GM23338 (cell line): Measurements from ENCODE around the gene FDXACB1. TPM values are rescaled to one million over a fixed set of nuclear protein-coding genes. Genes with fewer than 3 reads are reported as not detected.

Source experiments
- ATAC-seq: fragments of 200-7000 bp; cut with Tn5 transposase; 3 replicates; pipeline ENCODE4 v1.9.1; 2020
- DNase-seq: peaks from one replicate; pipeline ENCODE4 v3.0.0-alpha.2; 2015; ENCODE audit warnings: low spot score
- H2AFZ ChIP-seq: fragments of 200-600 bp; sonication (generic); 2 replicates; pipeline ENCODE4 v1.8.0; 2016; ENCODE audit warnings: antibody characterized with exemption, mild to moderate bottlenecking, moderate library complexity
- H3F3A ChIP-seq: fragments of 200-600 bp; sonication (generic); replicated peaks from 2 replicates; pipeline ENCODE4 v1.8.0; 2017; ENCODE audit warnings: antibody characterized with exemption, mixed run types, low read depth
- H3K27ac ChIP-seq: fragments of 200-600 bp; sonication (generic); 2 replicates; pipeline ENCODE4 v1.6.1; 2016; ENCODE audit warnings: low read depth
- H3K27me3 ChIP-seq: fragments of 200-600 bp; sonication (generic); 2 replicates; pipeline ENCODE4 v1.8.0; 2016; ENCODE audit warnings: mild to moderate bottlenecking, mixed run types, moderate library complexity; ENCODE audit not compliant: insufficient read depth
- H3K36me3 ChIP-seq: fragments of 200-600 bp; sonication (generic); 2 replicates; pipeline ENCODE4 v1.8.0; 2016; ENCODE audit warnings: mild to moderate bottlenecking; ENCODE audit not compliant: insufficient read depth
- H3K4me1 ChIP-seq: fragments of 200-600 bp; sonication (generic); 2 replicates; pipeline ENCODE4 v1.8.0; 2016; ENCODE audit warnings: mild to moderate bottlenecking, moderate library complexity; ENCODE audit not compliant: insufficient read depth
- H3K4me2 ChIP-seq: fragments of 200-600 bp; sonication (generic); 2 replicates; pipeline ENCODE4 v1.7.1; 2017; ENCODE audit warnings: mixed run types
- H3K4me3 ChIP-seq: fragments of 200-600 bp; sonication (generic); 2 replicates; pipeline ENCODE4 v1.6.1; 2016; ENCODE audit warnings: mixed run types
- H3K79me2 ChIP-seq: fragments of 200-600 bp; sonication (generic); replicated peaks from 2 replicates; pipeline ENCODE4 v1.8.0; 2017; ENCODE audit warnings: mild to moderate bottlenecking; ENCODE audit not compliant: insufficient read depth
- H3K9me2 ChIP-seq: fragments of 200-600 bp; sonication (generic); 2 replicates; pipeline ENCODE4 v1.8.0; 2017; ENCODE audit not compliant: insufficient read depth
- H4K20me1 ChIP-seq: fragments of 200-600 bp; sonication (generic); replicated peaks from 2 replicates; pipeline ENCODE4 v1.8.0; 2017; ENCODE audit warnings: mild to moderate bottlenecking; ENCODE audit not compliant: insufficient read depth
- H3K27ac Mint-ChIP-seq: 2 replicates; pipeline ENCODE4 v1.8.0; 2020; ENCODE audit warnings: inconsistent platforms, mild to moderate bottlenecking, moderate library complexity, mixed read lengths
- H3K27me3 Mint-ChIP-seq: 3 replicates; pipeline ENCODE4 v1.8.0; 2022; ENCODE audit warnings: low read depth, mild to moderate bottlenecking, moderate library complexity, mixed read lengths, inconsistent platforms; ENCODE audit not compliant: insufficient read depth, poor library complexity
- H3K36me3 Mint-ChIP-seq: 3 replicates; pipeline ENCODE4 v1.8.0; 2021; ENCODE audit warnings: low read depth, mild to moderate bottlenecking, inconsistent platforms, moderate library complexity, mixed read lengths
- H3K4me1 Mint-ChIP-seq: 3 replicates; pipeline ENCODE4 v1.8.0; 2020; ENCODE audit warnings: mild to moderate bottlenecking, inconsistent platforms, mixed read lengths
- H3K4me3 Mint-ChIP-seq: 3 replicates; pipeline ENCODE4 v1.8.0; 2021; ENCODE audit warnings: moderate library complexity, mild to moderate bottlenecking, inconsistent platforms, mixed read lengths
- H3K9me3 Mint-ChIP-seq: 3 replicates; pipeline ENCODE4 v1.8.0; 2020; ENCODE audit warnings: moderate library complexity, mild to moderate bottlenecking, inconsistent platforms, mixed read lengths
- CREB1 ChIP-seq: fragments of 250-450 bp; sonication (Bioruptor Pico); IDR thresholded peaks from 2 replicates; pipeline ENCODE4 v1.5.0; 2020; ENCODE audit warnings: low read depth, mild to moderate bottlenecking, moderate library complexity
- EZH2 ChIP-seq: fragments of 200-600 bp; sonication (generic); IDR thresholded peaks from one replicate; pipeline ENCODE4 v1.8.0; 2017; ENCODE audit warnings: antibody characterized with exemption, mild to moderate bottlenecking, low read depth; ENCODE audit not compliant: unreplicated experiment
- EZH2phosphoT487 ChIP-seq: fragments of 200-600 bp; sonication (generic); IDR thresholded peaks from one replicate; pipeline ENCODE4 v1.8.1; 2018; ENCODE audit warnings: antibody characterized with exemption; ENCODE audit not compliant: unreplicated experiment
- JUNB ChIP-seq: IDR thresholded peaks from one replicate; pipeline ENCODE4 v1.6.1; 2016; ENCODE audit warnings: antibody characterized with exemption; ENCODE audit not compliant: unreplicated experiment
- NANOG ChIP-seq: IDR thresholded peaks from 2 replicates; pipeline ENCODE4 v1.6.1; 2016; ENCODE audit warnings: antibody characterized with exemption, borderline replicate concordance
- POLR2AphosphoS5 ChIP-seq: IDR thresholded peaks from 2 replicates; pipeline ENCODE4 v1.6.1; 2016; ENCODE audit warnings: antibody characterized with exemption, low read depth
- STAT1 ChIP-seq: IDR thresholded peaks from one replicate; pipeline ENCODE4 v1.6.1; 2016; ENCODE audit warnings: antibody characterized with exemption; ENCODE audit not compliant: unreplicated experiment
- ZNF114 ChIP-seq: fragments of 250-450 bp; sonication (Bioruptor Pico); IDR thresholded peaks from 2 replicates; pipeline ENCODE4 v1.5.0; 2020; ENCODE audit warnings: mild to moderate bottlenecking, moderate library complexity
- ZNF331 ChIP-seq: fragments of 250-450 bp; sonication (Bioruptor Pico); IDR thresholded peaks from 2 replicates; pipeline ENCODE4 v1.5.0; 2020; ENCODE audit warnings: low read depth, mild to moderate bottlenecking, moderate library complexity
- polyA plus RNA-seq: library from polyadenylated mRNA; unstranded; fragments of >200 nt; fragmentation: Nextera tagmentation; extraction: Ambion mirVana; gene quantifications from 2 replicates; pipeline ENCODE4 v1.2.1, GENCODE V29; 2016
- total RNA-seq: library from RNA; depleted of rRNA; stranded (reverse); fragments of >200 nt; shearing (Covaris generic); gene quantifications from 2 replicates; pipeline ENCODE4 v1.2.3, GENCODE V29; 2014
- TF ChIP-seq, protein P1 (sequence below), 2 experiments: fragments of 200-600 bp in 1 of 2; sonication (generic) in 1 of 2; conservative IDR thresholded peaks; 2 replicates each; pipeline versions ENCODE4 v1.5.1 to v1.6.1; 2016 to 2017; ENCODE audit warnings: antibody characterized with exemption in 2 of 2, low read depth in 2 of 2, mild to moderate bottlenecking in 2 of 2, moderate library complexity in 1 of 2
- TF ChIP-seq, protein P2 (sequence below): fragments of 250-450 bp; sonication (Bioruptor Pico); IDR thresholded peaks from 2 replicates; pipeline ENCODE4 v1.5.0; 2020; ENCODE audit warnings: mild to moderate bottlenecking, moderate library complexity
- TF ChIP-seq, protein P3 (sequence below): IDR thresholded peaks from one replicate; pipeline ENCODE4 v1.6.1; 2018; ENCODE audit warnings: antibody characterized with exemption; ENCODE audit not compliant: unreplicated experiment
- TF ChIP-seq, protein P4 (sequence below): IDR thresholded peaks from 2 replicates; pipeline ENCODE4 v1.6.1; 2016; ENCODE audit warnings: antibody characterized with exemption

Gene FDXACB1
- total and polyA plus RNA-seq, 2 experiments from 2014 or later, result 1.6 to 2.4 TPM

DNA sequence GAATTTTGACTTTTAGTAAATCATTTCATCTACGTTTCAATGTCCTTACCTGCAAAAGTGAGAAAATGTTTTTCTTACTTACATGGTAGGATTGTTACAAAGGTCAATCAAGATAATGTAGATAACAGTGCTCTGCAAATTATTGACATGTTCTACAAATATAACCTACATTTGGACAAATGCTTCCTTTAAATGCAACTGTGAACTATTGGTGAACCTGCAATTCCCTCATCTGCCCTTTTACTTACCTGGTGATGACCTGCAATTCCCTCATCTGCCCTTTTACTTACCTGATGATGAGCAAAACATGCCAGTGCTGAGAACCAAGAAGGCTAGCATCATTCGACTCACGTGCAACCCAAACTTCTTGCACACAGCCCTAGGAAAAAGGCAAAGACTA lies 18.7 kb downstream of the FDXACB1 start:
- Mint-ChIP-seq H3K36me3 (peaks cover 4% of the 10 kb centered on the region; the same call in 1 of the 3 replicates), H3K9me3 (no peaks in the 10 kb centered on the region), H3K4me3 (no peak overlapping the region), H3K4me1 (no peaks in the 10 kb centered on the region), H3K27me3 (no peaks in the 10 kb centered on the region), H3K27ac (no peak overlapping the region)
- no peak overlapping the region for H3K27ac ChIP-seq
- peaks cover 3% of the 10 kb centered on the region; the same call in 1 of the 2 replicates for H3K36me3 ChIP-seq
- H3K4me2 ChIP-seq, result no peak overlapping the region
- TF ChIP-seq NANOG (no peak), JUNB (no peak), ZNF114 (CRISPR knock-in tag) (no peak), STAT1 (no peak), EZH2phosphoT487 (no peak), EZH2 (no peak), ZNF331 (CRISPR knock-in tag) (no peak), CREB1 (CRISPR knock-in tag) (no peak), POLR2AphosphoS5 (no peak)
- TF ChIP-seq, protein P1, sequence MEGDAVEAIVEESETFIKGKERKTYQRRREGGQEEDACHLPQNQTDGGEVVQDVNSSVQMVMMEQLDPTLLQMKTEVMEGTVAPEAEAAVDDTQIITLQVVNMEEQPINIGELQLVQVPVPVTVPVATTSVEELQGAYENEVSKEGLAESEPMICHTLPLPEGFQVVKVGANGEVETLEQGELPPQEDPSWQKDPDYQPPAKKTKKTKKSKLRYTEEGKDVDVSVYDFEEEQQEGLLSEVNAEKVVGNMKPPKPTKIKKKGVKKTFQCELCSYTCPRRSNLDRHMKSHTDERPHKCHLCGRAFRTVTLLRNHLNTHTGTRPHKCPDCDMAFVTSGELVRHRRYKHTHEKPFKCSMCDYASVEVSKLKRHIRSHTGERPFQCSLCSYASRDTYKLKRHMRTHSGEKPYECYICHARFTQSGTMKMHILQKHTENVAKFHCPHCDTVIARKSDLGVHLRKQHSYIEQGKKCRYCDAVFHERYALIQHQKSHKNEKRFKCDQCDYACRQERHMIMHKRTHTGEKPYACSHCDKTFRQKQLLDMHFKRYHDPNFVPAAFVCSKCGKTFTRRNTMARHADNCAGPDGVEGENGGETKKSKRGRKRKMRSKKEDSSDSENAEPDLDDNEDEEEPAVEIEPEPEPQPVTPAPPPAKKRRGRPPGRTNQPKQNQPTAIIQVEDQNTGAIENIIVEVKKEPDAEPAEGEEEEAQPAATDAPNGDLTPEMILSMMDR (conservative IDR thresholded peaks at IDR 0.05; ENCODE audit: low read depth in 2 of 2), result no peak
- TF ChIP-seq, protein P2, sequence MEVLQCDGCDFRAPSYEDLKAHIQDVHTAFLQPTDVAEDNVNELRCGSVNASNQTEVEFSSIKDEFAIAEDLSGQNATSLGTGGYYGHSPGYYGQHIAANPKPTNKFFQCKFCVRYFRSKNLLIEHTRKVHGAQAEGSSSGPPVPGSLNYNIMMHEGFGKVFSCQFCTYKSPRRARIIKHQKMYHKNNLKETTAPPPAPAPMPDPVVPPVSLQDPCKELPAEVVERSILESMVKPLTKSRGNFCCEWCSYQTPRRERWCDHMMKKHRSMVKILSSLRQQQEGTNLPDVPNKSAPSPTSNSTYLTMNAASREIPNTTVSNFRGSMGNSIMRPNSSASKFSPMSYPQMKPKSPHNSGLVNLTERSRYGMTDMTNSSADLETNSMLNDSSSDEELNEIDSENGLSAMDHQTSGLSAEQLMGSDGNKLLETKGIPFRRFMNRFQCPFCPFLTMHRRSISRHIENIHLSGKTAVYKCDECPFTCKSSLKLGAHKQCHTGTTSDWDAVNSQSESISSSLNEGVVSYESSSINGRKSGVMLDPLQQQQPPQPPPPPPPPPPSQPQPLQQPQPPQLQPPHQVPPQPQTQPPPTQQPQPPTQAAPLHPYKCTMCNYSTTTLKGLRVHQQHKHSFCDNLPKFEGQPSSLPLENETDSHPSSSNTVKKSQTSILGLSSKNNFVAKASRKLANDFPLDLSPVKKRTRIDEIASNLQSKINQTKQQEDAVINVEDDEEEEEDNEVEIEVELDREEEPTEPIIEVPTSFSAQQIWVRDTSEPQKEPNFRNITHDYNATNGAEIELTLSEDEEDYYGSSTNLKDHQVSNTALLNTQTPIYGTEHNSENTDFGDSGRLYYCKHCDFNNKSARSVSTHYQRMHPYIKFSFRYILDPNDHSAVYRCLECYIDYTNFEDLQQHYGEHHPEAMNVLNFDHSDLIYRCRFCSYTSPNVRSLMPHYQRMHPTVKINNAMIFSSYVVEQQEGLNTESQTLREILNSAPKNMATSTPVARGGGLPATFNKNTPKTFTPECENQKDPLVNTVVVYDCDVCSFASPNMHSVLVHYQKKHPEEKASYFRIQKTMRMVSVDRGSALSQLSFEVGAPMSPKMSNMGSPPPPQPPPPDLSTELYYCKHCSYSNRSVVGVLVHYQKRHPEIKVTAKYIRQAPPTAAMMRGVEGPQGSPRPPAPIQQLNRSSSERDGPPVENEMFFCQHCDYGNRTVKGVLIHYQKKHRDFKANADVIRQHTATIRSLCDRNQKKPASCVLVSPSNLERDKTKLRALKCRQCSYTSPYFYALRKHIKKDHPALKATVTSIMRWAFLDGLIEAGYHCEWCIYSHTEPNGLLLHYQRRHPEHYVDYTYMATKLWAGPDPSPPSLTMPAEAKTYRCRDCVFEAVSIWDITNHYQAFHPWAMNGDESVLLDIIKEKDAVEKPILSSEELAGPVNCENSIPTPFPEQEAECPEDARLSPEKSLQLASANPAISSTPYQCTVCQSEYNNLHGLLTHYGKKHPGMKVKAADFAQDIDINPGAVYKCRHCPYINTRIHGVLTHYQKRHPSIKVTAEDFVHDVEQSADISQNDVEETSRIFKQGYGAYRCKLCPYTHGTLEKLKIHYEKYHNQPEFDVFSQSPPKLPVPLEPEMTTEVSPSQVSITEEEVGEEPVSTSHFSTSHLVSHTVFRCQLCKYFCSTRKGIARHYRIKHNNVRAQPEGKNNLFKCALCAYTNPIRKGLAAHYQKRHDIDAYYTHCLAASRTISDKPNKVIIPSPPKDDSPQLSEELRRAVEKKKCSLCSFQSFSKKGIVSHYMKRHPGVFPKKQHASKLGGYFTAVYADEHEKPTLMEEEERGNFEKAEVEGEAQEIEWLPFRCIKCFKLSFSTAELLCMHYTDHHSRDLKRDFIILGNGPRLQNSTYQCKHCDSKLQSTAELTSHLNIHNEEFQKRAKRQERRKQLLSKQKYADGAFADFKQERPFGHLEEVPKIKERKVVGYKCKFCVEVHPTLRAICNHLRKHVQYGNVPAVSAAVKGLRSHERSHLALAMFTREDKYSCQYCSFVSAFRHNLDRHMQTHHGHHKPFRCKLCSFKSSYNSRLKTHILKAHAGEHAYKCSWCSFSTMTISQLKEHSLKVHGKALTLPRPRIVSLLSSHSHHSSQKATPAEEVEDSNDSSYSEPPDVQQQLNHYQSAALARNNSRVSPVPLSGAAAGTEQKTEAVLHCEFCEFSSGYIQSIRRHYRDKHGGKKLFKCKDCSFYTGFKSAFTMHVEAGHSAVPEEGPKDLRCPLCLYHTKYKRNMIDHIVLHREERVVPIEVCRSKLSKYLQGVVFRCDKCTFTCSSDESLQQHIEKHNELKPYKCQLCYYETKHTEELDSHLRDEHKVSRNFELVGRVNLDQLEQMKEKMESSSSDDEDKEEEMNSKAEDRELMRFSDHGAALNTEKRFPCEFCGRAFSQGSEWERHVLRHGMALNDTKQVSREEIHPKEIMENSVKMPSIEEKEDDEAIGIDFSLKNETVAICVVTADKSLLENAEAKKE, result no peak
- TF ChIP-seq, protein P3, sequence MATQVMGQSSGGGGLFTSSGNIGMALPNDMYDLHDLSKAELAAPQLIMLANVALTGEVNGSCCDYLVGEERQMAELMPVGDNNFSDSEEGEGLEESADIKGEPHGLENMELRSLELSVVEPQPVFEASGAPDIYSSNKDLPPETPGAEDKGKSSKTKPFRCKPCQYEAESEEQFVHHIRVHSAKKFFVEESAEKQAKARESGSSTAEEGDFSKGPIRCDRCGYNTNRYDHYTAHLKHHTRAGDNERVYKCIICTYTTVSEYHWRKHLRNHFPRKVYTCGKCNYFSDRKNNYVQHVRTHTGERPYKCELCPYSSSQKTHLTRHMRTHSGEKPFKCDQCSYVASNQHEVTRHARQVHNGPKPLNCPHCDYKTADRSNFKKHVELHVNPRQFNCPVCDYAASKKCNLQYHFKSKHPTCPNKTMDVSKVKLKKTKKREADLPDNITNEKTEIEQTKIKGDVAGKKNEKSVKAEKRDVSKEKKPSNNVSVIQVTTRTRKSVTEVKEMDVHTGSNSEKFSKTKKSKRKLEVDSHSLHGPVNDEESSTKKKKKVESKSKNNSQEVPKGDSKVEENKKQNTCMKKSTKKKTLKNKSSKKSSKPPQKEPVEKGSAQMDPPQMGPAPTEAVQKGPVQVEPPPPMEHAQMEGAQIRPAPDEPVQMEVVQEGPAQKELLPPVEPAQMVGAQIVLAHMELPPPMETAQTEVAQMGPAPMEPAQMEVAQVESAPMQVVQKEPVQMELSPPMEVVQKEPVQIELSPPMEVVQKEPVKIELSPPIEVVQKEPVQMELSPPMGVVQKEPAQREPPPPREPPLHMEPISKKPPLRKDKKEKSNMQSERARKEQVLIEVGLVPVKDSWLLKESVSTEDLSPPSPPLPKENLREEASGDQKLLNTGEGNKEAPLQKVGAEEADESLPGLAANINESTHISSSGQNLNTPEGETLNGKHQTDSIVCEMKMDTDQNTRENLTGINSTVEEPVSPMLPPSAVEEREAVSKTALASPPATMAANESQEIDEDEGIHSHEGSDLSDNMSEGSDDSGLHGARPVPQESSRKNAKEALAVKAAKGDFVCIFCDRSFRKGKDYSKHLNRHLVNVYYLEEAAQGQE, result no peak
- TF ChIP-seq, protein P4, sequence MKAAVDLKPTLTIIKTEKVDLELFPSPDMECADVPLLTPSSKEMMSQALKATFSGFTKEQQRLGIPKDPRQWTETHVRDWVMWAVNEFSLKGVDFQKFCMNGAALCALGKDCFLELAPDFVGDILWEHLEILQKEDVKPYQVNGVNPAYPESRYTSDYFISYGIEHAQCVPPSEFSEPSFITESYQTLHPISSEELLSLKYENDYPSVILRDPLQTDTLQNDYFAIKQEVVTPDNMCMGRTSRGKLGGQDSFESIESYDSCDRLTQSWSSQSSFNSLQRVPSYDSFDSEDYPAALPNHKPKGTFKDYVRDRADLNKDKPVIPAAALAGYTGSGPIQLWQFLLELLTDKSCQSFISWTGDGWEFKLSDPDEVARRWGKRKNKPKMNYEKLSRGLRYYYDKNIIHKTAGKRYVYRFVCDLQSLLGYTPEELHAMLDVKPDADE, result no peak
- ATAC-seq, result no peak
- no peak overlapping the region for H3K4me3 ChIP-seq
- H3F3A ChIP-seq, result no peaks in the 10 kb centered on the region
- no peaks in the 10 kb centered on the region for H3K4me1 ChIP-seq
- no peak for DNase-seq
- no peak overlapping the region for H2AFZ ChIP-seq
- no peaks in the 10 kb centered on the region for H4K20me1 ChIP-seq
- no peaks in the 10 kb centered on the region for H3K27me3 ChIP-seq
- H3K79me2 ChIP-seq, result no peaks in the 10 kb centered on the region
- H3K9me2 ChIP-seq, result no peaks in the 10 kb centered on the region
